ENCODE results near the gene ALOX15B.
A peak's percentile ranks its signal among the peaks of the same experiment; 100 is the strongest.

Gene ALOX15B

DNA sequence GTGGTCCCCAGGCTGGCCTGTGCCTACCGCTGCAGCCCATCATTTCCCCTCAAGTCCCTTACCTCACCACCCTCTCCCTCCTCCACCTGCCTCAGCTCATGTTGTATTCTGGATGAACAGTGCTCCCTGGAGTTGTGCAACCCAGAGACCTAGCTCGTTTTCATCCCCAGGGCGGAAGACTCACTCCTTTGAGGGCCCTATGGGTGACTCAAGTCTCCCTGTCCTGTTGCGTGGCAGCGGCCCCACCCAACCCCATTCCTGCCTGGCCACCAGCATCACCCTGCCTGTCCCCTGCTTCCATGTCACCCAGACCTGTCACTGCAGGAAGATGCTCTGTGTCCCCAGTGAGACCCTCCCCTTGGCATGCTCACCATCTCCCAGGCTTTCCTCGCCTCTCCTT, 45.4 kb downstream of the ALOX15B start:
- no peak for DNase-seq

GRCh38 chr17:8087075-8087951, 48.5 kb downstream of the ALOX15B start, which contains the start of gene ALOX12B:
Gene ALOX12B (minus strand): TSS chr17:8087716. CDS start chr17:8087442, 274 bp downstream.
- no peak for DNase-seq

DNA sequence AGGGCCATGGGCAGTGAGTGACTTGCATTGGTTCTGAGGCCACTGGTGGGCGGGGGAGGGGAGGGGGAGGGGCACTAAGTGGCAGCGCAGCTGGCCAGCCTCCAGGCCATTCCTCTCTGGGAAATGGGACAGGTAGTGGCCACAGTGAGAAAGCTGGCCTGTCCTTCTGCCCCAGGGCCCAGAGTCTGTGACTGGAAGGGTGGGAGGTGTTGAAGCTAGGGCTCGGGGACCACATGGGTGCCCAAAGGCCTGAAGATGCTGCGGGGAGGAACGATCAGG, 49.0 kb downstream of the ALOX15B start:
- DNase-seq, result no peak

GRCh38 chr17:8089728-8090127, 50.9 kb downstream of the ALOX15B start:
- no peak for DNase-seq

DNA sequence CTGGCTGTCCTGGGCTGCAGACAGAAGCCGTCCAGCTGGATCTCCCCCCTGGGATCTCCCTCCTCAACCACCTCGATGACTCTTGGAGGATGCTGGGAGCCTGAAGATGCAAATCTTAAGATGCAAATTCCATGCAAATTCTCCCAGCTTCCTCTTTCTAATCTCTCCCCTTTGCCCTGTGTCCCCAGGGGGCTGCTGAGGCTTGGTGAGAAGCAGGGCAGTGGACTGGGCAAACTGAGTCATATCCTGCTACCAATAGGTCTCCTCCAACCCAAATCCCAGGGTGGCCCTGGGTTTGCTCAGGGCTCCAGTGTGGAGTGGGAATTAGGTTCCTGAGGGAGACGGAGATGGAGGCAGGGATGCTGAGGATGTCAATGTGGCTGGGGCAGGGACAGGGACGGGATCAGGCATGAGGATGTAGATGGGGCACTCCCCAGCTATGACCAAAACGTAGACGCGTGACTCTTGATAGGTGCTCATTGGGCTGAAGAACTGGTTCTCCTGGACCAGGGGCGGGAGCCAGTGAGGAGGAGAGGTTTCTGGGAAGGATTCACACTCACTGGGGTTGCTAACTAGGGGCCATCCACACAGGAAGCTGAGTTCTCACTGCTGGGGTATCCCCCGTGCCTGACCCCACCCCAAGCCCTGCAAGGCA, 52.3 kb downstream of the ALOX15B start:
- DNase-seq, result peak in 1 of 2 donors; percentile 46

- no peak for DNase-seq
Observed at GRCh38 chr17:8095361-8095760, 56.5 kb downstream of the ALOX15B start.

DNA sequence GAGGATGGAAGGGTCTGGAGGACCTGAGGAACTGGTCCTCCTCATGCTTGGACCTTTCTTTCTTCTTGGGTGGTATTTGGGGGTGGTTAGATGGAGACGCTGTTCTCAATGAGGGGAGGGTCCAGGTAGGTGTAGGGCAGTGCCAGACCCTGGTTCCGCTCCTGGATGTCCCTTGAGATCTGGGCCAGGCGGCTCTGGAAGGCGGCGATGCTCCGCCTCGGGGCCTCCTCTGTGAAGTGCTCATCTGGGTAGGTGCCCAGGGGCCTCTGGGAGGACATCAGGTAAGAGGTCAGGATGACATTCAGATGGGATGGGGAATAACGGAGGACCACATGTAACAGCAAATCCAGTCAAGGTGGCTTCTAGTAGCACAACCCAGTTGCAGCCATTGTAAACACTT, 57.7 kb downstream of the ALOX15B start:
- no peak for DNase-seq

Data from CD4-positive, alpha-beta T cell treated with Interleukin-4 for 1 hour (primary cell).